GM21576 (cell line): Measurements from ENCODE around the gene EPHA6.

Source experiments
- ATAC-seq: cut with Tn5 transposase; IDR thresholded peaks from one replicate; pipeline ENCODE4 v1.9.1; 2021; ENCODE audit warnings: mild to moderate bottlenecking, moderate library complexity; ENCODE audit not compliant: unreplicated experiment

The EPHA6 gene

GRCh38 chr3:96813820-96814650 is at the start of gene EPHA6:
TSS of gene EPHA6 (plus strand) at chr3:96814594.
- ATAC-seq = peak; percentile 21

- ATAC-seq = no peak
Observed at GRCh38 chr3:96776818-96777217, 37.6 kb upstream of the EPHA6 start.

- no peak for ATAC-seq
Observed at GRCh38 chr3:96779810-96780209, 34.6 kb upstream of the EPHA6 start.

DNA sequence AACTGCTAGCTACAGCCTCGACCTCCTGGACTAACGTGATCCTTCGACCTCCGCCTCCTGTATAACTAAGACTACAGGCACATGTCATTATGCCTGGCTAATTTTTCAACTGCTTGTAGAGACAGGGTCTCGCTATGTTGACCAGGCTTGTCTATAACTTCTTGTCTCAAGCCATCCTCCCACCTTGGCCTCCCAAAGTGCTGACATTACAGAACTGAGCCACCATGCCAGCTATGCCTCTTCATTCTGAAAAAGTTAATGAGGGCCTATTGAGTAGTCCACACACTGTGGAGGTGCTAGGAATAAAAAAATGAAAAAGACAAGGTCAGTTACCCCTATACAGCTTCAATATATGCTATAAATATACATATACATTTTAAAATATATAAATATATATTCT is 18.3 kb upstream of the EPHA6 start:
- no peak for ATAC-seq

- no peak for ATAC-seq
Observed at GRCh38 chr3:96803870-96804269, 10.5 kb upstream of the EPHA6 start.

DNA sequence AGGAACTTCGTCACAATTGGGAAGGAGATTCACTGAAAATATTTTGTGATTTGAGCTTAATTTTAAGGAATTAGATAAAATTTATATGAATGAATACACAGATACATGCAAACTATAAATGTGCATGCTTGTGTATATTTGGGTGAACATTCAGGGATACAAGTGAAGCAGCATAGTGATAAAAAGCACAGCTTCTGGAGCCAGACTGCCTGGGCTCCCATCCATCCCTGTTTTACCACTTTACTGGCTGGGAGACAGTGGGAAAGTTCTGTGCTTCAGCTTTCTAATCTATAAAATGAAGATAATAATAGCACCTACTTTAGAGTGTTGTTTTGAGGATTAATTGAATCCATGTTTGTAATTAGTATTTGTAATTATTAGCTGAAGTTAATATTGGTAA is 8.1 kb upstream of the EPHA6 start:
- ATAC-seq = no peak

DNA sequence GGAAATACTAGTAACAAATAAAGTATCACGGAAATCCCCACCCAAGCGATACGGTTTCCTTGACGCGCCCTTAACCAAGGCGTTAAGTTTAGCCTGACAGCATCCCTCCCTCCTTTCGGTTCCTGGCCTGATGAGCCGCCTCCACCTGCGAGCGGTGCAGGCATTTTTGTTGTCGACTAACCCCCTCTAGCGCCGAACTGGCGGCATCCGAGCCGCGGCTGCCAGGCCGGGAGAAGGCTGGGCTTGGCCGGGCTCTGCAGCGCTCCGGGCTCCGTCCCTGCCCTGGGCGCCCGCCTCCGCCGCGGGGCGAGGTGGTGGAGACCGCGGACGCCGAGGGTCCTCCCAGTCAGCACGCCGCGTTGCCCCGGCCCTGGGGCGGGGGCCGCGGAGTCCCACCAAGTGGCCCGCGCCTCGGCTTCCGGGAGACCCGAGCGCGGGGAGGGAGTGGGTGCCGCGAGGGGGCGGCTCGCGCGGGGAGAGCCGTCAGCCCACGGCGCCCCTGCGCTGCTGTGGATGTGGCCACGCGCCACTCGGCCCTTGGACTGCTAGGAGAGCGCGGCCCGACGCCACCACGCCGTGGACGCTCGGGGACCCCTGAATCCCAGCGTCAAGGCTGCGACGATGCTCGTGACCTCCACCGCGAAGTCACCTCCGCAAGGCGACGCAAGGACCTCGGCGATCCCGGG is 1.1 kb upstream of the EPHA6 start:
- peak; percentile 97 for ATAC-seq

GRCh38 chr3:96814651-96815567 is 515 bp downstream of the EPHA6 start:
- ATAC-seq = no peak

DNA sequence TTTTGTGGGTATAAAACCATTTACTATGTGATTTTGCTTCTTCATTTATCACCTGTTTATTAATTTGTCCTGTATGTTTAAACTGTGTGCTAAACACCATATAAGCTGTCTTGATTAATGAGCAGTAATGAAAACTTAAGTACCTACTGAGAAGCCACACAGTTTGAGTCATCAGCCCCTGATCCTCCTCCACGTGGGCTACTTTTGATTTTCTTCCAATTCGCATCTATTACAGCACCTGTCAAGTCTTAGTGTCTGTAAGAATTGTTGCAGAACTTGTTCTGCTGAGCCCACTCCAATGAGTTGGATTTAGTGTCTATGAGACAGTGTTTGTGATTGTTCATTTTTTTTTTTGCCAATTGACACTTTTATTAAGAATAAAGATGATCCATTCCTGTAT is 16.8 kb downstream of the EPHA6 start:
- no peak for ATAC-seq

GRCh38 chr3:96833301-96833700 is 18.9 kb downstream of the EPHA6 start:
- no peak for ATAC-seq

DNA sequence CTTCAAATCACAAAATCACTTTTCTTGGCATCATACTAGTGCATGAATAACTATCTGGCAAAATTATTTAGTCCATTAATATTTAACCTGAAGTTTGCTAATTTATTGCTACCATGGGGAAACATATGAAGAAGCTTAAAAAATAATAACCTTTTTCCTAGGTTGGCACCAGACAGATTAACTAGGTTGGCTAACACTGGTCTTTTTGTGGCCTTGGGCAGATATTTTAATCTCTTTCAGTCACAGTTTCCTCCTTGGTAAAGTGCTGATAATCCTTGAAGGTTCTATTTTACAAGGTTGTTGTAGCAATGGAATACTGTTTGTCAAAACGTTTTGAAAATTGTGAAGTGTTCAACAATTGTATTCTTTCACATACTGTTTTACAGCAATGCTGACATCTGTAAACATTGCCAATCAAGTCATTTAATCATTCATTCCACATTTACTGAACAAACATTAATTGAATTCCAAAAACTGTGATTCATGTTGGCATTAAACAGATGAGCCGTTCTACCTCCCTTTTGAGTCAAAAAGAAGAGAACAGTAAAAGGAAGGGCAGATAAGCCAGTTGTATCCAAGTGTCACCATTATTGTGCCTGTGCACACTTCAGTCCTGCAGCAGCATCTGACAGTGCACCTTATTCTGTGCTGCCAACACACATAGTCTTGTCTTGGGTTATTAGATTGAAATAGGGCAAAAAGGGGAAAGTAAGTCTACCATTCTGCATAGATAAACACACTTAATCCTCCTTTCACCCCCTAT is 21.9 kb downstream of the EPHA6 start:
- no peak for ATAC-seq

DNA sequence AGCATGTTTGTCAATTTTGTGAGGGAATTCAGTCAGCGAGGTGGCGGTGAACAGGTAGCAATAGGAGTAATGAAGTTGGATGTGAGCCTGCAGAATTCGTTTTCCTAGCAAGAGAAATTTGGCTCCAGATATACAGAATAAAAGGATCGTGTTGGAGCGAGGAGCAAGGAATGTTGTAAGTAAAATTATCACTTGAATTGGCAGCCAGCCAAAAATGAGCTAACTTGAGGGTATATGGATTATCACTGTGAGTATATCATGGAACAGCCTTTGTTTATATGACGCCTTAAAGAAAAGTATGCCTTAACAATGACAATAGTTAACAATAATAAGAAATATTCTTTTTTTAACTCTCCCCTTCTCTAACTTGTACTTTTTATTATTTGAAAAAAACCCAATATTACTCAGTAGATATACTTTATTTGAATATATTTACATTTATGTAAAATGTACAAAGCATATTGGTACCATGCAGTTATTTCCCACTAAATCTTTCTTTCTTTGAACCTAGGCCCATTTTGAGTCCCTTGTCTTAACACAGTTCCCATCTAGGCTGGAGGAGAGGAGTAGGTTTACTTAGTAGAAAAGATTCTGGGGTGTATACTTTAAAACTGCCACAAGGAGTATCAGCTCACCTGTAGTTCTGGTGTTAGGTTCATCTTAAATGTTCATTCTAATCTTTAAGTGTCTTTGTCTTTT is 29.3 kb downstream of the EPHA6 start:
- no peak for ATAC-seq

DNA sequence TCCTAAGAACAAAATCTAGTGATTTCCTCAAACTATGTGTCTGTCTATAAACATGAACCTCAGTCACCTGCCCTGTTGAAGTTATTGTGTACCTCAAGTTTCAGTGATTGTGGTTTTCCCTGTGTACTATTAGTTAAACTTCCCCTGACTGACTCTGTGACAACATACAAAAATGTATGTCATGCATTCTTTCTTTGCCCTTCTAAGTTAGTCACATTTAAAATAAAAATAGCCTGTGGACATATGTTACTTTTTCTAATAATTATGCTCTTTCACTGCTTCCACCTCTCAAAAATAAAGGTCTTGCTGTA is 29.8 kb downstream of the EPHA6 start:
- no peak for ATAC-seq

DNA sequence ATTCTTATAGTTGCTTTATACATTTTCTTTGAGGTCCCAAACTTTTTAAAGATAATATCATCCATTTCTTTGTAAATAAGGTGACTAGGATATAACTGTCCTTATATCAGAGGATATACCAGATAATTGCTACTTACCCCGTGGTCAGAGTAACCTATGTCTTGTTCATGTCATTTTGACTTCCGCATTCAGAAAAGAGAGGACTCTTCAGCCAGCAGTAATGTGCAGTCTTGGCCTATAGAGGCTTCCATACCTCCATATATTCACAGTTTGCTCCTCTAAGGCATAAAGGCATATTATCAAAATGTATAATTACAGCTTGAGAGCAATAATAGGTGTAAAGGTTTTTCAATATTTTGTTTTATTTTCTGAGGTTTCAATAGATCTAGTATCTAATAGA is 38.5 kb downstream of the EPHA6 start:
- no peak for ATAC-seq

DNA sequence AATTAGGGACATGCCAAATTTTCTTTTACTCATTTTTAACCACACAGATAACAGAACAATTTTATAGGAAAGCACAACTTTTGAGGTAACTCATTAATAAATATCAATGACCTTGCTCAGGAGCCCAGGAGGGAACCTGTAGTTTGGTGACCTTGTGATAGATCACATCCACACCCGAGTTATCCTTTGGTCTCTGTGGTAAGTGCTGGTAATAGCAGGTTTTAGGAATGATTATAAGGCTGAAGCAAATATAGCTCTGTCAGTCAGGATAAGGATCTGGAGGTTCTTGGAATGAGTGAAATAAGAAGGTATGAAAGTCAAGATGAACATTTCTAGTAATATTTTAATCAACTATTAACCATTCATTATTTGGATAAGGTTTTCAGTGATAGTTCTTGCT is 46.5 kb downstream of the EPHA6 start:
- no peak for ATAC-seq

DNA sequence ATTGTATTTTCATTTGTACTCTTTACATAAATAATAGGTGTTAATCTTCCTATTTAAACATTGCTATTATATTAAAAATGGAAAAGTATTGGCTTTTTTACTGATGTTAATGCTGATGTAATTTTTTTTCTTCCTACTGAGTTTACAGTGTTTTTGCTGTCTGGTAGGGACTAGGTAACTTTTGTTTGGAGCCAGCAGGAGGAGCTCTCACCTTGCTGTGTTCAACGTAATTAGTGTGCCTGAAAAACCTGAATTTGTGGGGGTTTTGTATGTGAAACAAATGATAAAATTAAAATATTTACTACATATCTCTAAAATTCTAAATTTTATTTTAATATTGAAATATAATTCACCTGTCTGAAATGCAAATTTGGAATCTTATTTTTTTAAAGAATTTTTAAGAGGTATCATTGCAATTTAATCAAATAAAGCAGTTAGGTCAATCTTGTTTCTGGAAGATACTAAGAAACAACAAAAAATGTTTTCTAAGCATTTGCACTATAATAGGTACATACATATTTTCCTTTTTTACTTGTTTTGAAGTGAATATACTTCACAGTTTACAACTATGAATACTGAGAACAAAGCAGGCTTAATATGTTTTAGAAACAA is 48.8 kb downstream of the EPHA6 start:
- ATAC-seq = no peak

- ATAC-seq = no peak
Observed at GRCh38 chr3:96865605-96866004, 51.2 kb downstream of the EPHA6 start.

- no peak for ATAC-seq
Observed at GRCh38 chr3:96869316-96869715, 54.9 kb downstream of the EPHA6 start.

DNA sequence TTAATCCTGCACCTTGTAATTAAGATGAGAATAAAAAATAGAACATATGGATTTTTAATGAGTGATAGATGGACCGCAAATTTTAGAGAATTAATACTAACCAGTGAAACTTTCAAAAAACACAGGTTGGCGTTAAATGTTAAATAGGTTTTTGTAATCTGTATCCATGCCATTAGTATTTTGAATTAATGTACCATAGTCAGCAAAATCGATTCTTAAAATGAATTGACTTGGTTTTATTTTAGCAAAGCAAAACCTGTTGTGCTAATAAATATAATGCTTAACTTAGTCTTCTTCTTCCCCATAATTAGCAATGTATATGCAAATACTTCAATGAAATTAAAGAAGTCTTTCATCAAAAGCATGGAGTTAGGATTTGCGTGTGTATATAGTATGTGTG is 63.1 kb downstream of the EPHA6 start:
- no peak for ATAC-seq

DNA sequence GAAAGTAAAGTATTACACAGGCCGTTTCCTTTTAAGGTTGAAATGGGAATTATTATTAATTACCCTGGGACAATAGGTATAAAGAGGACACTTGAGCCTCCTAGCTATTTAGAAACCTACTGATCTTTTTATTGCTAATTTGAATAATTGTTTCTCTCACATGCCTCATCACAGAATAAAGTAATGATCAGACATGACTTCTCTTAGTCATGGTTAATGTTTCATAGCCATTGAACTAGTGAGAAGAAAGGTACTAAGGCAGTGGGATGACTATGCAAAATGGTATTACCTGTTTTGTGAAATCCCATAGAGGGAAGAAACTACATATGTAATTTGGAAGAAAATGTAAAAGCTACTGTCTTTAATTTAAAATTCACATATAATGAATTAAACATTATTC is 85.6 kb downstream of the EPHA6 start:
- ATAC-seq = no peak
